GM10266 (cell line): Measurements from ENCODE around the gene GNB1.
"Not testable (repeated sequence)": the region's sequence is repeated elsewhere in the genome, so short reads cannot be mapped to it uniquely, and the experiment has no call there.

Experiments
- DNase-seq: peaks from one replicate; pipeline ENCODE4 v3.0.0; 2012; ENCODE audit errors: extremely low spot score
- CTCF ChIP-seq: IDR thresholded peaks from 2 replicates; pipeline ENCODE4 v1.5.1; 2012; ENCODE audit warnings: mild to moderate bottlenecking, low read depth; ENCODE audit not compliant: control insufficient read depth, insufficient read depth; ENCODE audit errors: missing control alignments

Gene GNB1

GRCh38 chr1:1872329-1872994 lies 18.4 kb downstream of the GNB1 start:
- no peak for TF ChIP-seq CTCF

GRCh38 chr1:1869469-1869868 lies 21.4 kb downstream of the GNB1 start:
- TF ChIP-seq CTCF: no peak
- no peak for DNase-seq

More at GRCh38 chr1:1872329-1872994, 18.4 kb downstream of the GNB1 start:
- DNase-seq: no peak

GRCh38 chr1:1867164-1867563 lies 23.7 kb downstream of the GNB1 start:
- TF ChIP-seq CTCF: no peak
- no peak for DNase-seq

- no peak for DNase-seq
- TF ChIP-seq CTCF: no peak
These were observed 27.9 kb downstream of the GNB1 start for GRCh38 chr1:1862905-1863547.

- DNase-seq: not testable (repeated sequence)
These were observed 29.1 kb downstream of the GNB1 start for GRCh38 chr1:1861761-1862310.

GRCh38 chr1:1861339-1861730 lies 29.6 kb downstream of the GNB1 start:
- DNase-seq: no peak
- TF ChIP-seq CTCF: no peak

- not testable (repeated sequence) for DNase-seq
These were observed 30.8 kb downstream of the GNB1 start for GRCh38 chr1:1859970-1860697.
